Spinal cord (tissue), 10 donors: ENCODE results near the gene JADE2. TPM values are rescaled to one million over a fixed set of nuclear protein-coding genes. Genes with fewer than 3 reads are reported as not detected.
"Not testable (repeated sequence)": the region's sequence is repeated elsewhere in the genome, so short reads cannot be mapped to it uniquely, and the experiment has no call there.

Experiments used
- DNase-seq, 6 donors: peaks; one replicate each; pipeline versions ENCODE4 v3.0.0 to v3.0.0-alpha.2; 2013 to 2015; ENCODE audit warnings: low spot score in 6 of 6, low read depth in 4 of 6
- H3K27ac ChIP-seq: one replicate; pipeline ENCODE4 v1.5.1; 2013; ENCODE audit warnings: low read depth, low read length, control low read depth
- H3K27me3 ChIP-seq: one replicate; pipeline ENCODE4 v1.6.1; 2013; ENCODE audit warnings: low read length; ENCODE audit not compliant: control insufficient read depth, insufficient read depth
- H3K36me3 ChIP-seq: one replicate; pipeline ENCODE4 v1.6.1; 2013; ENCODE audit warnings: low read length; ENCODE audit not compliant: control insufficient read depth, insufficient read depth
- H3K4me1 ChIP-seq: one replicate; pipeline ENCODE4 v1.6.1; 2013; ENCODE audit warnings: low read length; ENCODE audit not compliant: control insufficient read depth, insufficient read depth
- H3K4me3 ChIP-seq: one replicate; pipeline ENCODE4 v1.5.1; 2013; ENCODE audit warnings: low read depth, low read length, control low read depth
- H3K9me3 ChIP-seq: one replicate; pipeline ENCODE4 v1.6.1; 2013; ENCODE audit warnings: low read length; ENCODE audit not compliant: control insufficient read depth, insufficient read depth
- WGBS: methylation state at CpG from one replicate; pipeline ENCODE4 v1.1.5; 2013; ENCODE audit warnings: missing lambda C conversion rate; ENCODE audit not compliant: insufficient coverage; 5-methylcytosine and 5-hydroxymethylcytosine counted together
- polyA plus RNA-seq, 2 donors: library from polyadenylated mRNA; unstranded; fragments of 120-200 nt; gene quantifications; one replicate each; pipeline ENCODE4 v1.2.1, GENCODE V29; 2013; ENCODE audit not compliant: insufficient read length in 2 of 2
- total RNA-seq, 2 donors: library from RNA; depleted of rRNA in 1 of 2; stranded (reverse); fragments of 120-200 nt in 1 of 2; fragments of >200 nt in 1 of 2; gene quantifications; one replicate each; pipeline versions ENCODE4 v1.2.3 to v1.2.4, GENCODE V29; 2013 to 2014
- donor health status: healthy.

The JADE2 gene
- total and polyA plus RNA-seq, 4 donors = 6.0 to 12.1 (median 8.9) TPM

DNA sequence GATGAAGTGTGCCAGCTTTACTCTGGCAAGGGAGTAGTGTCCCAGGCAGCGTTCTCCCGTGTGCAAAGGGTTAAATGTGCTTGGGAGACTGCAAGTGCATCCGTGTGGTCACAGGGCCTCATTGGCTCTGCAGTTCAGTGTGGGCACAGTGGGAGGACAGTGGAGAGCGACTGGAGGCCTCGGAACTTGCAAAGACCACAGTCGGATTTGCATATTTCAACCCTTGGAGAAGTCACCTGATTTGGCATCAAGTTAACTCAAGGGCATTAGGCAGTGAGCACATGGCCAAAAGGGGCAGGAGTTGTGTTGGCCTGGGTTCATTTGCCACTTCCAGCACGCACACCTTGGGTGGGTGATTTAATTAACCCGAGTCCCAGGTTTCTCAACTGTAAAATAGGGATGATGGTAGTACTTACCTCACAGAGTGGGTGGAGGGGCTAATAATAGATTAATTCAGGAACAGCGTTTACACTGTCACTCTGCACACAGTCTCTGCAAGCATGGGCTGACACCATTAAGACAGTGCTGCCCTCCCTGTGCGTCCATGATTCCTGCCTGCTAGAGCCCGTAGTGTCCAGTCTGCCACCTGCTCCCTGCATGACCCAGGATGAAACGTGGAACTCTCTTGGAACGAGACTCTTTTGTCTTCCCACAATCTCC lies 22.7 kb downstream of the JADE2 start:
- Histone ChIP-seq H3K4me3 (no peak overlapping the region), H3K27me3 (no peaks in the 10 kb centered on the region), H3K4me1 (peaks cover 40% of the 10 kb centered on the region), H3K36me3 (peaks cover 13% of the 10 kb centered on the region), H3K9me3 (no peaks in the 10 kb centered on the region), H3K27ac (no peak overlapping the region)
- DNase-seq = peak in 1 of 6 donors; percentile 53
- WGBS = 46% methylated on average over 10 of the region's 13 CpGs

GRCh38 chr5:134549714-134550113 lies 24.2 kb downstream of the JADE2 start:
- Histone ChIP-seq H3K9me3 (no peaks in the 10 kb centered on the region), H3K4me3 (no peak overlapping the region), H3K4me1 (peaks cover 41% of the 10 kb centered on the region), H3K27ac (no peak overlapping the region), H3K36me3 (peaks cover 16% of the 10 kb centered on the region), H3K27me3 (no peaks in the 10 kb centered on the region)
- 57% methylated on average over 1 of the region's 3 CpGs for WGBS
- DNase-seq = no peak

DNA sequence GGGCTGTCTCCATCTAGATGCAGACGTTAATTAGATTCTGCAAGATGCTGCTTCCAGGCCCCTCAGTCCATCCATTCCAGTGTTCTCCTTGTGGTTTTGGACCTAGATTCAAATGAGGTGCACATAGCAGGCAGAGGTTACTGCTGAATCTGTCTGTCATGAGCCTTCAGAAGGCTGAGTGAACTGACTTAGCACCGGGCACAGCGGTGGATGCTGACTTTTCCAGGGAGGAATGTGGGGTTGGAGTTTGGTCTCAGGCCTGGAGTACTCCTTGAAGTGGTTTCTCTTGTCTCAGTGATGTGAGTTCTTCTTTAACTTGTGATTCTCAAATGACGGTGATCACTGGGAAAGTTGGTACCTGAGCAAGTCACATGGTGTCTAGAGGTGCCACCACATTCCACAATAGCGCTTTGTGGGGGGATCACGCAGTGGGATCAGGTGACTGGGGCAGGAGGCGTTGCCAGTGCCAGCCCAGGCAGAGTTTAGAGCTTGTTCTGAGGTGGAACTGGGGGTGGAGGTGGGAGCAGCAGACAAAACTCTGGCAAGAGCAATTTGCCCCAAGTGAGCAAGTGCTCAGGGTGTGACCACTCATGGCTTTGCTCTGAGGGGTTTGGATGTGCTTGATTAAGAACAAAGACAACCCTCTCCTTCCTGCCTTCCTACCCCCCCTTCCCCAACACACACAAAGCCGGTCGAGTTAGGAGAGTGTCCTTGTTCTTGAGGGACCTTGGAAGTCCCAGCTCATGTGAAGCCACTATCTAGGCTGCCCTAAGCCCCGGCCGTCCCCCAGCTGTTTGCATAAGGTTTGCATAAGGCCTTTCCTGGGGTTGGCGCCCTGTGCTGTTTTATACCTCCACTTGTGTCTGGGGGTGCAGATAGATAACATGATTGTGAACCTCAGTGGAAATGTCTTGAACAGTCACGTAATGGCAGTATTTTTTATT lies 25.1 kb downstream of the JADE2 start:
- Histone ChIP-seq H3K27ac (no peak overlapping the region), H3K4me1 (peaks cover 44% of the 10 kb centered on the region)

DNA sequence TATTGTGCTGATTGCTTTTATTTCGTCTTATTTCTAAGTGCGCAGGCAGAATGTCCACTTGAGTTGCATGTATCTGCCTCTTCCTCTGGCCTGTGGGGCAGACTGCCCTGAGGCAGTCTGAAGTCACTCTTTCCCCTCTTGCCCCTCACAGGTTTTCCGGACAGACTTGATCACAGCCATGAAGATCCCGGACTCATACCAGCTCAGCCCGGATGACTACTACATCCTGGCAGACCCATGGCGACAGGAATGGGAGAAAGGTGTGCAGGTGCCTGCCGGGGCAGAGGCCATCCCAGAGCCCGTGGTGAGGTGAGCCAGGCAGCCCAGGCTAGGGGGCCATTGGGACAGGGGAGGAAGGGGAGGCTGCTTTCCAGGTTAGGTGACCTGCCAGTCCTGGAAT lies 26.4 kb downstream of the JADE2 start:
- DNase-seq = no peak
- Histone ChIP-seq H3K36me3 (peaks cover 32% of the 10 kb centered on the region), H3K9me3 (no peaks in the 10 kb centered on the region), H3K27me3 (no peaks in the 10 kb centered on the region), H3K4me1 (peaks cover 48% of the 10 kb centered on the region), H3K4me3 (no peak overlapping the region), H3K27ac (no peak overlapping the region)
- 85% methylated on average over 6 of the region's 8 CpGs for WGBS

More for the DNA sequence above, 25.1 kb downstream of the JADE2 start:
- Histone ChIP-seq H3K36me3 (peaks cover 23% of the 10 kb centered on the region), H3K9me3 (no peaks in the 10 kb centered on the region), H3K27me3 (no peaks in the 10 kb centered on the region), H3K4me3 (no peak overlapping the region)
- DNase-seq = no peak
- WGBS = 74% methylated on average over 10 of the region's 13 CpGs

GRCh38 chr5:134552301-134552700 lies 26.8 kb downstream of the JADE2 start:
- H3K36me3 ChIP-seq = peaks cover 32% of the 10 kb centered on the region
- H3K27me3 ChIP-seq = no peaks in the 10 kb centered on the region
- no peaks in the 10 kb centered on the region for H3K9me3 ChIP-seq
- no CpG with 5 or more reads among the region's 3 CpGs for WGBS
- H3K27ac ChIP-seq = no peak overlapping the region
- peaks cover 44% of the 10 kb centered on the region for H3K4me1 ChIP-seq
- no peak overlapping the region for H3K4me3 ChIP-seq
- DNase-seq = no peak

DNA sequence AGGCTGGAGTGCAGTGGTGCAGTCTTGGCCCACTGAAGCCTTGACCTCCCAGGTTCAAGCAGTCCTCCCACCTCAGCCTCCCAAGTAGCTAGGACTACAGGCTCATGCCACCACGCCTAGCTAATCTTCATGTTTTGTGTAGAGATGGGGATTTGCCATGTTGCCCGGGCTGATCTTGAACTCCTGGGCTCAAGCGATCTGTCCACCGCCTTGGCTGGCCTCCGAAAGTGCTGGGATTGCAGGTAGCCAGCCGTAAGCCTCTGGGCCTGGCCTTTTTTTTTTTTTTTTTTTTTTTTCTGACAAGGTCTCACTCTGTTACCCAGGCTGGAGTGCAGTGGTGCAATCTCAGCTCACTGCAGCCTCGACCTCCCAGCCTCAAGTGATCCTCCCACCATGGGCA lies 27.2 kb downstream of the JADE2 start:
- WGBS = 100% methylated on average over 3 of the region's 7 CpGs
- H3K9me3 ChIP-seq, DNase-seq, H3K27ac ChIP-seq, H3K27me3 ChIP-seq, H3K4me3 ChIP-seq: not testable (repeated sequence)
- Histone ChIP-seq H3K4me1 (peaks cover 41% of the 10 kb centered on the region), H3K36me3 (peaks cover 32% of the 10 kb centered on the region)

DNA sequence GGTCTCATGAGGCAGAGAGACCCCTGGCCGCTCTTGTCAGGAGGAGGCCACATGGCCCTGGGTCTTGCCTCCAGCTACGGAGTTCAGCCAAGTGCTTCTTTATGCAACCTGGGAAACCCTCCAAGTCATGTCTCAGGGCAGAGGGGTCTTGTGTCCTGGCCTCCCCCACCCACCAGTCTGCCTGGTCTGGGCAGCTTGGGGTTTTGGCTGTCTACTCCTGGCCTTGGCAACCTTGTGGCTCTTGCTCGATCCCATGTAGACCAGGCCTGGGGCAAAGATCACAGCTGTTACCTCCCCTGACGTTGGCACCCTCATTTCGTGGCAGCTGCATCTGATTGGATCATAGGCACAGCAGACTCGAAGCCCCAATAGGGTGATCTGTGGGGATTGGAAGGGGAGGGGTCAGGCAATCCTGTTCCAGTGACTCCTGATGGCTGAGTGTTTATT lies 28.4 kb downstream of the JADE2 start:
- Histone ChIP-seq H3K4me3 (no peak overlapping the region), H3K36me3 (peaks cover 33% of the 10 kb centered on the region), H3K27ac (no peak overlapping the region), H3K27me3 (no peaks in the 10 kb centered on the region), H3K9me3 (no peaks in the 10 kb centered on the region), H3K4me1 (peaks cover 30% of the 10 kb centered on the region)
- 66% methylated on average over 6 of the region's 6 CpGs for WGBS
- no peak for DNase-seq

DNA sequence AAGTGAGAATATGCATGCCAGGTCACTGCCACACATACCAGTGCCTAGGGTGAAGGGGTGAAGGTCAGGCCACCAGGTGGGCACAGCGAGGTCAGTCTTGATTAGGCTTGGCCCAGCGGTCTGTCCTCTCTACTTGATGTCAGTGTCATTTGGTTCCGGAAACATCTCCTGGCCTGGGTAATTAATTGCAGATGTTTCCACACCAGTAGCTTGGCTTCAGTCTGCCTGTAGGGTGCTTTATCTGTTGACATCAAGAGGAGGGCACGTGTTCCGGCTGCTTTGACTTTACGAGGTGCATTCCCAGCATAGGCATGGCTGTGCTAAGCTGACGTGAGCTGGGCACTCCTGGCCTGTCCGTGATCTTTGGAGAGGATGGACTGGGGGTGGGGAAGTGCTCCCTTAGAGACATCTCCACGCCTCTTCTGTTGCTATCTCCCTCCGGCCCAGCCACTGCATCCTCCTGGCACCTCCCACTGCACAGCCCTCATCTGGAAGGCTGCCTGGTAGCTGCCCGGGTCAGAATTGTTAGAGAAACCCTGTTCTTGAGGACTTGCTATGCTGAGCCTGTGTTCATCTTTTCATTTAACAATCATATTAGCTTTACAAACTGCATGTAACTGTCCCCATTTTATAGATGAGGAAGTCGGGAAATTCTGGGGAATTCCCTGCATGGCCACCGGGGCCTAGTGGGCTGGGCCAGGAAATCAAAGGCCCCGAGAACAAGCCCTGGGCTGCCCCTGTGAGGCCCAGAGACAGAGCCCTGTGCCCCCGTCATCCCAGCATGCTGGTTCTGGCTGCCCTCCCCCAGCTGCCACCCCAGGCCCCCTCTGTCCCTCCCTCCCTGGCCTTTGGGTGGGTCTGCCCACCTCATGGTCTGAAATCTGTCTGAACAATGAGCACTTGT lies 29.1 kb downstream of the JADE2 start:
- Histone ChIP-seq H3K4me3 (no peak overlapping the region), H3K9me3 (no peaks in the 10 kb centered on the region), H3K4me1 (peaks cover 27% of the 10 kb centered on the region), H3K36me3 (peaks cover 36% of the 10 kb centered on the region), H3K27me3 (no peaks in the 10 kb centered on the region), H3K27ac (no peak overlapping the region)
- peak in 2 of 6 donors; percentile 9 to 18 for DNase-seq
- WGBS = 60% methylated on average over 11 of the region's 15 CpGs

GRCh38 chr5:134555223-134555889 lies 29.9 kb downstream of the JADE2 start:
- no peak overlapping the region for H3K27ac ChIP-seq
- 71% methylated on average over 6 of the region's 7 CpGs for WGBS
- H3K36me3 ChIP-seq = peaks cover 44% of the 10 kb centered on the region
- DNase-seq = no peak
- no peaks in the 10 kb centered on the region for H3K9me3 ChIP-seq
- H3K4me3 ChIP-seq = no peak overlapping the region
- H3K4me1 ChIP-seq = peaks cover 27% of the 10 kb centered on the region
- H3K27me3 ChIP-seq = no peaks in the 10 kb centered on the region
